A549 (cell line): ENCODE measurements around the gene FOXP1. TPM values are rescaled to one million over a fixed set of nuclear protein-coding genes. Genes with fewer than 3 reads are reported as not detected.

Experiments used
- ATAC-seq, 2 experiments: fragments of 200-7000 bp in 1 of 2; fragments of >200 bp in 1 of 2; cut with Nextera tagmentation in 1 of 2; cut with Tn5 transposase in 1 of 2; 3 replicates each; pipeline versions ENCODE4 v1.8.0 to v1.9.1; 2018 to 2020; ENCODE audit warnings: mild to moderate bottlenecking in 1 of 2, moderate library complexity in 1 of 2
- CTCF ChIA-PET: fragments of 300-600 bp; sonication (Branson Sonifier 250); formaldehyde crosslinking; extraction: SDS; loops from one replicate; lab custom pipeline; 2021; ENCODE audit warnings: antibody characterized with exemption, inconsistent platforms; lab: Yijun Ruan, JAX
- POLR2A ChIA-PET: fragments of 350-600 bp; formaldehyde crosslinking; extraction: SDS; loops from one replicate; lab custom pipeline; 2021; ENCODE audit warnings: antibody characterized with exemption, inconsistent platforms; lab: Yijun Ruan, JAX
- DNase-seq, 2 experiments: peaks; one replicate each; pipeline versions ENCODE4 v3.0.0 to v3.0.0-alpha.2; 2011 to 2016; ENCODE audit warnings: low read depth in 1 of 2, low spot score in 1 of 2
- FAIRE-seq: peaks from 2 replicates; lab custom pipeline; 2011; peaks lifted over from hg19 to GRCh38; lab: Jason Lieb, UNC
- H3K27ac ChIP-seq, 2 experiments: fragments of >200 bp; sonication (Bioruptor Twin); formaldehyde crosslinking; 3 replicates each; pipeline ENCODE4 v1.5.1; 2016 to 2017
- H3K4me1 ChIP-seq: fragments of >200 bp; sonication (Bioruptor Twin); formaldehyde crosslinking; 3 replicates; pipeline ENCODE4 v1.6.1; 2016
- H3K4me2 ChIP-seq: fragments of >200 bp; sonication (Bioruptor Twin); formaldehyde crosslinking; 3 replicates; pipeline ENCODE4 v1.6.1; 2016
- H3K4me3 ChIP-seq: fragments of >200 bp; sonication (Bioruptor Twin); formaldehyde crosslinking; 3 replicates; pipeline ENCODE4 v1.5.1; 2016
- H3K9me3 ChIP-seq: fragments of >200 bp; sonication (Bioruptor Twin); formaldehyde crosslinking; 3 replicates; pipeline ENCODE4 v1.6.1; 2016
- BHLHE40 ChIP-seq: IDR thresholded peaks from 2 replicates; pipeline ENCODE4 v1.6.1; 2012; ENCODE audit warnings: low read depth, low read length, inconsistent platforms
- CBX2 ChIP-seq: fragments of 200-600 bp; sonication (generic); IDR thresholded peaks from 2 replicates; pipeline ENCODE4 v1.6.1; 2016; ENCODE audit warnings: low read depth, mild to moderate bottlenecking, borderline replicate concordance
- CBX8 ChIP-seq: fragments of 200-600 bp; sonication (generic); IDR thresholded peaks from 2 replicates; pipeline ENCODE4 v1.6.1; 2016
- CHD4 ChIP-seq: fragments of 200-600 bp; sonication (generic); IDR thresholded peaks from 2 replicates; pipeline ENCODE4 v1.6.1; 2016; ENCODE audit warnings: antibody characterized with exemption, mild to moderate bottlenecking, borderline replicate concordance
- CTCF ChIP-seq: fragments of >200 bp; sonication (Bioruptor Twin); formaldehyde crosslinking; IDR thresholded peaks from 3 replicates; pipeline ENCODE4 v1.5.1; 2016
- EHF ChIP-seq: fragments of 250-450 bp; sonication (Bioruptor Pico); IDR thresholded peaks from 2 replicates; pipeline ENCODE4 v1.5.0; 2020; ENCODE audit warnings: mild to moderate bottlenecking
- EHMT2 ChIP-seq: fragments of 200-600 bp; sonication (generic); IDR thresholded peaks from 2 replicates; pipeline ENCODE4 v1.6.1; 2016; ENCODE audit warnings: antibody characterized with exemption, low read depth, mild to moderate bottlenecking, moderate library complexity
- EP300 ChIP-seq, 2 experiments: fragments of >200 bp; sonication (Bioruptor Twin); formaldehyde crosslinking; IDR thresholded peaks; 2 replicates in 1 of 2; 3 replicates in 1 of 2; pipeline ENCODE4 v1.6.1; 2016 to 2017
- FOSL2 ChIP-seq, 2 experiments: fragments of 450-650 bp in 1 of 2; fragments of >200 bp in 1 of 2; sonication (Bioruptor Twin) in 1 of 2; formaldehyde crosslinking; IDR thresholded peaks; 2 replicates each; pipeline versions ENCODE4 v1.5.0 to v1.6.1; 2016 to 2020; ENCODE audit warnings: mild to moderate bottlenecking in 1 of 2, moderate library complexity in 1 of 2
- HEYL ChIP-seq: fragments of 250-450 bp; sonication (Bioruptor Pico); IDR thresholded peaks from 2 replicates; pipeline ENCODE4 v1.8.0; 2021; ENCODE audit warnings: mild to moderate bottlenecking, moderate library complexity
- HOXB13 ChIP-seq: fragments of 250-450 bp; sonication (Bioruptor Pico); IDR thresholded peaks from 2 replicates; pipeline ENCODE4 v1.5.0; 2020; ENCODE audit warnings: low read depth, mild to moderate bottlenecking, moderate library complexity
- JUN ChIP-seq, 2 experiments: fragments of >200 bp; sonication (Bioruptor Twin); formaldehyde crosslinking; IDR thresholded peaks; 2 replicates in 1 of 2; 3 replicates in 1 of 2; pipeline ENCODE4 v1.6.1; 2016 to 2017
- KDM5A ChIP-seq: fragments of 200-600 bp; sonication (generic); IDR thresholded peaks from 2 replicates; pipeline ENCODE4 v1.6.1; 2016; ENCODE audit warnings: antibody characterized with exemption, mild to moderate bottlenecking
- MYC ChIP-seq: IDR thresholded peaks from 2 replicates; pipeline ENCODE4 v1.6.1; 2012; ENCODE audit warnings: mild to moderate bottlenecking, inconsistent platforms, low read length, improper control_type of control experiment, borderline replicate concordance
- NFE2L2 ChIP-seq: fragments of 150-350 bp; conservative IDR thresholded peaks from 2 replicates; pipeline ENCODE4 v1.6.1; 2014; ENCODE audit warnings: low read length
- POLR2A ChIP-seq: IDR thresholded peaks from 2 replicates; pipeline ENCODE4 v1.6.1; 2012; ENCODE audit warnings: mild to moderate bottlenecking, low read length
- POLR2AphosphoS2 ChIP-seq: conservative IDR thresholded peaks from 2 replicates; pipeline ENCODE4 v1.6.1; 2012; ENCODE audit warnings: low read length, improper control_type of control experiment, inconsistent platforms
- RAD21 ChIP-seq, 2 experiments: fragments of >200 bp in 1 of 2; sonication (Bioruptor Twin) in 1 of 2; formaldehyde crosslinking in 1 of 2; IDR thresholded peaks in 1 of 2; conservative IDR thresholded peaks in 1 of 2; 2 replicates in 1 of 2; 3 replicates in 1 of 2; pipeline ENCODE4 v1.6.1; 2012 to 2018; ENCODE audit warnings: inconsistent platforms in 1 of 2
- REST ChIP-seq: fragments of 200-600 bp; sonication (generic); IDR thresholded peaks from 2 replicates; pipeline ENCODE4 v1.6.1; 2016; ENCODE audit warnings: antibody characterized with exemption, mild to moderate bottlenecking, moderate library complexity
- RFX5 ChIP-seq: fragments of 450-650 bp; IDR thresholded peaks from 2 replicates; pipeline ENCODE4 v1.7.1; 2014; ENCODE audit warnings: antibody characterized with exemption, mild to moderate bottlenecking, moderate library complexity
- SMC3 ChIP-seq: fragments of >200 bp; sonication (Bioruptor Twin); formaldehyde crosslinking; IDR thresholded peaks from 3 replicates; pipeline ENCODE4 v1.6.1; 2018; ENCODE audit warnings: inconsistent platforms
- SREBF2 ChIP-seq: fragments of 450-650 bp; IDR thresholded peaks from 2 replicates; pipeline ENCODE4 v1.6.1; 2014; ENCODE audit warnings: mild to moderate bottlenecking, moderate library complexity
- TFCP2L1 ChIP-seq: fragments of 250-450 bp; sonication (Bioruptor Pico); IDR thresholded peaks from 2 replicates; pipeline ENCODE4 v1.5.0; 2021; ENCODE audit warnings: mild to moderate bottlenecking
- TP53 ChIP-seq: fragments of 250-450 bp; sonication (Bioruptor Pico); IDR thresholded peaks from 2 replicates; pipeline ENCODE4 v1.5.0; 2021; ENCODE audit warnings: mild to moderate bottlenecking, moderate library complexity
- WGBS: methylation state at CpG from one replicate; pipeline ENCODE4 v1.1.6; 2017; ENCODE audit errors: missing lambda C conversion rate; 5-methylcytosine and 5-hydroxymethylcytosine counted together
- polyA plus RNA-seq, 4 experiments: library from polyadenylated mRNA; depleted of rRNA in 3 of 4; stranded (reverse); fragments of >200 nt; fragmentation: RNase III in 1 of 4; extraction: RNeasy Plus Mini Kit Qiagen cat#74134 plus additional on column Dnase treatment in 1 of 4; gene quantifications; 2 replicates in 3 of 4; 3 replicates in 1 of 4; pipeline ENCODE4 v1.2.3, GENCODE V29; 2011 to 2017
- TF ChIP-seq, protein P1 (sequence below): IDR thresholded peaks from 2 replicates; pipeline ENCODE4 v1.6.1; 2012
- TF ChIP-seq, protein P2 (sequence below): fragments of 450-650 bp; IDR thresholded peaks from 2 replicates; pipeline ENCODE4 v1.6.1; 2014; ENCODE audit warnings: antibody characterized with exemption

The FOXP1 gene
- polyA plus RNA-seq, 2 of the 4 experiments (the other 2 are of a cell fraction) = 12.8 to 13.9 TPM

GRCh38 chr3:71311661-71312046, 271.9 kb downstream of the FOXP1 start:
- ATAC-seq (no peak), DNase-seq (no peak)
- POLR2A ChIA-PET = no interaction called here
- 80% methylated on average over 3 of the region's 3 CpGs for WGBS
- H3K4me3 ChIP-seq = no peak overlapping the region
- CTCF ChIA-PET = interaction anchor here (1.1 to 1.5 kb wide), 3 partner anchors 11 to 40 kb away, joined by 3 read pairs; no protein-coding TSS in a partner anchor
- H3K4me1 ChIP-seq = 0 out of 3 replicates have a peak, but pooled peaks cover 3% of the 10 kb centered on the region
- H3K4me2 ChIP-seq = no peak overlapping the region
- no peaks in the 10 kb centered on the region for H3K9me3 ChIP-seq
- no peak for TF ChIP-seq POLR2A
- TF ChIP-seq, all 56 proteins: peak for 0
- FAIRE-seq = no peak
- peak overlapping the region in 1 of 2 experiments; percentile 22; a peak in 1 of 6 replicates for H3K27ac ChIP-seq

DNA sequence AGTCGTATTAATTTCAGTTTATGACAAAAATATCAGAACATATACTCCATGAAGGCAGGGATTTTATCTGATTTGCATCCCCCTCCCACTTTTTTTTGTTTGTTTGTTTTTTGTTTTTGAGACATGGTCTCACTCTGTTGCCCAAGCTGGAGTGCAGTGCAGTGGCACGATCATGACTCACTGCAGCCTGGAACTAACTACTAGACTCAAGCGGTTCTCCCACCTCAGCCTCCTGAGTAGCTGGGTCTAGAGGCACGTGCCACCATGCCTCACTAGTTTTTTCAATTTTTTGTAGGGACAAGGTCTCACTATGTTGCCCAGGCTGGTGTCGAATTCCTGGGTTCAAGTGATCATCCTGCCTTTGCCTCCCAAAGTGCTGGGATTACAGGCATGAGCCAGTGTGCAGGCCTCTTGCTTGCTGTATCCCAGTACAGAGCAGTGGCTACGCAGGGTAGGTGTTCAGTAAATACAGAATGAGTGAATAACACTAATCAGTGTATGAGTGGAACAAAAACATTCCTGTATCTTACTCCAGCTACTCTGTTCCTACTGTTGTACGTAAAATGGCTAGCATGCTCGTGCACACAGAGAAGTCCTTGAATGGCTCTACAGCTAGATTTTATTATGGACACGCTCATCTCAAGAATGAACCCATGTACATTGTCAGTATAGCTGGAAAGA, 272.4 kb downstream of the FOXP1 start:
- peak overlapping the region in 1 of 2 experiments; percentile 26; a peak in 1 of 6 replicates for H3K27ac ChIP-seq
- POLR2A ChIA-PET = no interaction called here
- H3K4me2 ChIP-seq = no peak overlapping the region
- CTCF ChIA-PET = interaction anchor here (1.3 kb wide), 1 partner anchor 11 kb away, joined by 3 read pairs; no protein-coding TSS in a partner anchor
- 86% methylated on average over 9 of the region's 9 CpGs for WGBS
- H3K9me3 ChIP-seq = no peaks in the 10 kb centered on the region
- no peak for ATAC-seq
- no peak for DNase-seq
- no peak for FAIRE-seq
- no peak for TF ChIP-seq HOXB13 (CRISPR knock-in tag)
- TF ChIP-seq EHMT2 = no peak
- TF ChIP-seq, protein P1, sequence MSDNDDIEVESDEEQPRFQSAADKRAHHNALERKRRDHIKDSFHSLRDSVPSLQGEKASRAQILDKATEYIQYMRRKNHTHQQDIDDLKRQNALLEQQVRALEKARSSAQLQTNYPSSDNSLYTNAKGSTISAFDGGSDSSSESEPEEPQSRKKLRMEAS = no peak
- no peak for TF ChIP-seq FOSL2 (IDR thresholded peaks at IDR 0.05)
- no peak for TF ChIP-seq FOSL2 (CRISPR knock-in tag; IDR thresholded peaks at IDR 0.05)
- no peak for TF ChIP-seq NFE2L2
- no peak for TF ChIP-seq CHD4
- TF ChIP-seq, protein P2, sequence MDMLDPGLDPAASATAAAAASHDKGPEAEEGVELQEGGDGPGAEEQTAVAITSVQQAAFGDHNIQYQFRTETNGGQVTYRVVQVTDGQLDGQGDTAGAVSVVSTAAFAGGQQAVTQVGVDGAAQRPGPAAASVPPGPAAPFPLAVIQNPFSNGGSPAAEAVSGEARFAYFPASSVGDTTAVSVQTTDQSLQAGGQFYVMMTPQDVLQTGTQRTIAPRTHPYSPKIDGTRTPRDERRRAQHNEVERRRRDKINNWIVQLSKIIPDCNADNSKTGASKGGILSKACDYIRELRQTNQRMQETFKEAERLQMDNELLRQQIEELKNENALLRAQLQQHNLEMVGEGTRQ = no peak
- no peak for TF ChIP-seq JUN (IDR thresholded peaks at IDR 0.05)
- no peak for TF ChIP-seq EHF (CRISPR knock-in tag)
- no peak overlapping the region for H3K4me3 ChIP-seq
- 0 out of 3 replicates have a peak, but pooled peaks cover 3% of the 10 kb centered on the region for H3K4me1 ChIP-seq

GRCh38 chr3:71310359-71310979, 273.1 kb downstream of the FOXP1 start:
- no peak for FAIRE-seq
- Histone ChIP-seq H3K27ac (no peak overlapping the region), H3K4me2 (no peak overlapping the region), H3K4me3 (no peak overlapping the region), H3K9me3 (no peaks in the 10 kb centered on the region), H3K4me1 (0 out of 3 replicates have a peak, but pooled peaks cover 3% of the 10 kb centered on the region)
- CTCF ChIA-PET = no interaction called here
- ATAC-seq = peak; percentile 34 to 53; a peak in 3 of 6 replicates
- DNase-seq = peak in 1 of 2 experiments; percentile 11
- WGBS = 83% methylated on average over 9 of the region's 9 CpGs
- POLR2A ChIA-PET = no interaction called here
- no peak for TF ChIP-seq TFCP2L1 (CRISPR knock-in tag)
- no peak for TF ChIP-seq CTCF
- TF ChIP-seq KDM5A = no peak
- TF ChIP-seq JUN (IDR thresholded peaks at IDR 0.05) = no peak
- no peak for TF ChIP-seq BHLHE40
- TF ChIP-seq SREBF2 = no peak
- no peak for TF ChIP-seq MYC
- TF ChIP-seq SMC3 = no peak
- no peak for TF ChIP-seq RAD21 (conservative IDR thresholded peaks at IDR 0.05 in 1 of 2, IDR thresholded peaks at IDR 0.05 in 1 of 2)
- TF ChIP-seq TP53 = no peak
- no peak for TF ChIP-seq HEYL (CRISPR knock-in tag)
- TF ChIP-seq RFX5 = no peak
- no peak for TF ChIP-seq CBX2
- TF ChIP-seq REST = no peak
- no peak for TF ChIP-seq POLR2AphosphoS2
- no peak for TF ChIP-seq CBX8
- no peak for TF ChIP-seq EP300 (IDR thresholded peaks at IDR 0.05)
